Measurements from ENCODE around the gene SPIN1.

GRCh38 chr9:88355166-88355565, 33.1 kb upstream of the SPIN1 start:
- TF ChIP-seq EZH2phosphoT487 (IDR thresholded peaks at IDR 0.05; ENCODE audit: insufficient read depth, low read depth) (no peak), EZH2 (IDR thresholded peaks at IDR 0.05; ENCODE audit: insufficient read depth, poor library complexity, severe bottlenecking) (no peak)

All from GM23248 (cell line).